GM18867 (cell line): Measurements from ENCODE around the gene RAC3.
"Not testable (repeated sequence)": the region's sequence is repeated elsewhere in the genome, so short reads cannot be mapped to it uniquely, and the experiment has no call there.

Experiments used
- ATAC-seq: cut with Tn5 transposase; IDR thresholded peaks from one replicate; pipeline ENCODE4 v1.9.1; 2021; ENCODE audit warnings: mild to moderate bottlenecking, moderate library complexity; ENCODE audit not compliant: unreplicated experiment

RAC3 gene

DNA sequence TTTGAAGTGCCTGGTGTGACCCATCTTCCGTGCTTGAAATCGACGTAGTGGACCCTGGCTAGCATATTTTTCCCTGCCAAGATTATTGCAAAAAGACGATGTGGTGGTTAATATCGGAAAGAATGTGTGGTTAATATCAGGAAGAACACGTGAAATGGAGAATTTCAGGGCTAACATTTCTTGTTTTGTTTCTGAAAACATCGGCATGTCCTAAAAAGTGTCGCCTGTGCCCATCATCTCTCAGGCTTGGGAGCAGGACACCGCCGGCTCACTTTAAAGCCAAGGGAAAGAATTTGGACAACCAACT is 6.4 kb downstream of the RAC3 start:
- ATAC-seq: no peak

DNA sequence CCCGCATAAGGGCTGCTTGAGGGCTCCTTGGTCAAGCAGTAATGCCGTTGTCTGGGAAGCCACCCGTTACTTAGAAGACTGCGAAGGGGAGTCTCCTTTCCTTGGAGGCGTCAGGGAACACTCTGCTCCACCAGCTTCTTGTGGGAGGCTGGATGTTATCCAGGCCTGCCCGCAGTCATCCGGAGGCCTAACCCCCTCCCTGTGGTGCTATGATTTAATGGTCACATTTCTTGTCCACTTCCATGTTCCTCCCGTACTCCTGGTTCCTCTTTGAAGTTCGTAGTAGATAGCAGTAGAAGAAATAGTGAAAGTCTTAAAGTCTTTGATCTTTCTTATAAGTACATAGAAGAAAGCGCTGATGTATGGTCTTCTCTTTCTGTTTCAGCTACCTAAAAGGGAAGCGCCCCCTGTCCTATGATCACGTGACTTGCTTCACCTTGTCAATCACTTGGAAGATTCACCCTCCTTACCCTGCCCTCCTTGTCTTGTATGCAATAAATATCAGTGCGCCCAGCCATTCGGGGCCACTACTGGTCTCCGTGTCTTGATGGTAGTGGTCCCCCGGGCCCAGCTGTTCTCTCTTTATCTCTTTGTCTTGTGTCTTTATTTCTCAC is 7.4 kb downstream of the RAC3 start:
- ATAC-seq: not testable (repeated sequence)

DNA sequence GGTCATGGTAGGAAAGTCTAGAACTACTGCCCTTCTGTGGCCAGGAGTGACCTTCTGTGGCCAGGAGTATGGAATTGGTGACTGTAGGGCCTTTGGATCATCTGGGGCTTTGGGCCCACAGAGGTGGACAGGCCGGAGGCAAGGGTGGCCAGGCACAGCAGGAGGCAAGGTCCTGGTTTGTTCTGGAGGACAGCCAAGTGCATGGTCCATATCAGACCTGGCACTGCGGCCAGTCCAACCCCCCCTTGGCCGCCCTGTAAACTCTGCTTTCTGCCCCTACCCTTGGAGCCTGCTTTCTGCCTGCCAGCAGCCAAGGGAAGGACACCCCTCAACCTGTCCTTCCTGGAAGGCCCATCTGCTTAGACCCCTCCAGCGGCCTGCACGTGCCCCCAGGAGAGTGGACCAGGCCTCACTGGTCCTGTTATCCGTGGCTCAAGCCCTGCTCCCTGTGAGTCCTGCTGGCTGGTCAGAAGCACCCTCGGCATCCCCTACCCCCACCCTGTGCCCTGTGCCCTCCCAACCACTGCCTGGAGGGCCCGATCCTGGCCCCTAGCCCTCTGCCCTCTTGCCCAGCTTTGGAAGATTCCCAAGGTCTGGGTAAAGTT is 8.3 kb downstream of the RAC3 start:
- no peak for ATAC-seq

DNA sequence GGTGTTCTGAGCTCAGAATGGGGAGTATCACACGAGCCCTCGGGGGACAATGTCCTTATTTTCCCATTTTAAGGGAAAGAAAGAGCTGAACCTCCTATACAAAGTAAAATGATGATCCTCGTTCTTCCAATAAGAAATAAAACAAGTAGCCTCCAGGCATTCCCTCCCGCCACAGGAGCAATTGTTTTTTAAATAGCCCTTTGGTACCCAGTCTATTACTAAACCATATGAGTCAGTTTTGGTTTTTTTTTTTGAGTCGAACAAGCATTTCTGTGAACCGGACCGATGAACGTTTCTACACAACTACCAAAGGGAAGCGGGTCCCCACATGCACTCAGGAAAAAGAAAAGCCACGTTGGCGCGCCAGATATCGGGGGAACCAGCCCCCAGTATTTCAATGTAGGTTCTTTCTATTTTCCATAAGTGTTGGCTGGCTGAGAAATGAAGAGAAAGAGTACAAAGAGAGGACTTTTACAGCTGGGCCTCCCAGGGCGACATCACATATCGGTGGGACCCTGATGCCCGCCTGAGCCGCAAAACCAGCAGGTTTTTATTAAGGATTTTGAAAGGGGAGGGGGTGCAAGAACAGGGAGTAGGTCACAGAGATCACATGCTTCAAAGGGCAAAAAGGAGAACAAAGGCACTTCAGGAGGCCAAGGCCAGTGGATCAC is 9.8 kb downstream of the RAC3 start:
- ATAC-seq: no peak

DNA sequence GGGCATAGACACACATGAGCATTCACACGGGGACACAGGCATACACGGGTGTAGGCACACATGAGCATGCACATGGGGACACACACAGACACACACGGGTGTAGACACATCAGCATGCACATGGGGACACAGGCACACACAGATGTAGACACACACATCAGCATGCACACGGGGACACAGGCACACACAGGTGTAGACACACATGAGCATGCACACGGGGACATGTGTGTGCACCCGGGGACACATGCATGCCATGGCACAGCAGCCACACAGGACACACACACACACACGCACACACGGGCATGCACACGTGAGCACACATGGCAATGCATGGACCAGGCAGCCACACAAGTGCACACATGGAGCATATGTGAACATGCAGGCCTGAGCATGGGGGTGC is 11.2 kb downstream of the RAC3 start:
- no peak for ATAC-seq

DNA sequence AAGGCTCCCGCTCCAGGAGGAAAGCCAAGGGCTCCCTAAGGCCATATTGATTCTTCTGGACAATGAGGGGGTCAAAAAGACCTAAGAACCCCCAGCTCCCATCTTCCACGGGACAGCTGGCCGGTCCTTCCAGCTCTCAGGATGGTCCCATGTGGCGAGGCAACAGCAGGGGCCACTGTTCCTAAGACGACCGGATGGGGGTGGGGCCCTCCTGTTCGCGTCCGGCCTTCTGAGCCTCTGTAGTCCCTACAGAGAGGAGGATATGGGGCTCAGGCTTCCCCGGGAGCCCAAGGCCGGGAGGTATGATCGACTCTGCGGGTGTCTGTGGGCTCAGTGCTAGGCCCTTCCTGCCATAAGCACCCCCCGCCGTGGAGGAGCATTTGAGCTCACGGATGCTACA is 12.0 kb downstream of the RAC3 start:
- no peak for ATAC-seq

DNA sequence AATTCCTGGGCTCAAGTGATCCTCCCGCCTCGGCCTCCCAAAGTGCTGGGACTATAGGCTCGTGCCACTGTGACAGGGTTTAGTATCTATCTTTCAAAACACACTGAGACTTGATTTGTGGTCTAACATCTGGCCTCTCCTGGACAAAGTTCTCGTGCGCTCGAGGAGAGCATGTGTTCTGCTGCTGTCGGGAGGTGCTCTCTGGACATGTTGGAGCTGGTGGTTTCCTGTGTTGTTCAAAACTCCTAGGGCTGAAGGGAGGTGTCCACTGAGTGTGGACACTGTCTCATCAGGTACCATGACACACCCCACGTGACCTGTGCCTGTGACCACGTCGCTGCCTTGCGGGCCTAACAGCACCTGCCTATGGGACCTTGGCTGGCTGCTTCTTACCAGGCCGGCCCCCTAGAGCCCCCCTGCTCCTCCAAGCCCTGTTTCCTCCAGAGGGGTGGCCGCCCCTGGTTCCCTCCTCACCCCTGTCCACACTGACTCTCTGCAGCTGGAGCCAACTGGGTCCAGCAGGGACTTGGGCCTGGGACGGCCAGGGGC is 14.5 kb downstream of the RAC3 start:
- ATAC-seq: no peak

DNA sequence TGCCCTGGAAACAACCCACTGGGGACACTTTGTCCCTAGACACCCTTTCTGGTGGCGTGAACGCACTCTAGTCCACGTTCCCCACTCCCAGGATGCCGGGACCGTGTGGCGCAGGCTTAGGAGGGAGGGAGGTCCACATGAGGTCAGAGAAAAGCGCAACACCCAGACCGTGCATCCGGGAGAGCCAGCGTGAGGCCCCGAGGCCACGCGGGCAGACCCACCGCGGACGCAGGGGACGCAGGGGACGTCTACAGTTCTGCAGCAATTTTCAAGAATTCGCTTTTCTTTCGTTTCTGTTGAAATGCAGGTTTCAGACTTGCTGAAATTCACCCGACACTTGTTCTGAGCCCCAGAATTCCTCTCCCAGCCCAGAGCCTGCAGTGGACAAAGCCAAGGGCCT is 15.4 kb downstream of the RAC3 start:
- ATAC-seq: no peak

DNA sequence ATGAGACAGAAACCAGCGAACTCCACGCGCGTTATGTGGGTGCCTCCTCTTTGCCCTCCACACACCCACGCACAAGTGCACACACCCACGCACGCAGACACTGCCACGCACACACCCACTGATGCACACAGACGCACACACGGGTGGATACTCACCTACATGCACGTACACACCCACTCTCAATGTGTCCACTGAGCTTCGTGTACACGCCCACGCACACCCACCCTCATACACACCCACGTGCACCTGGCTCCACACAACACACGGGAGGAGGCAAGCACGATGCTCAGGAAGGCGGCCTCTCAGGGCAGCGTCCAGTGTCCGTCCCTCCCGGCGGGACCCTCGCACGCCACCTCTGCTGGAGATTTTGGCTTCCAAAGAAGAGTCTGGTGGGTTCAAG is 15.9 kb downstream of the RAC3 start:
- ATAC-seq: no peak

DNA sequence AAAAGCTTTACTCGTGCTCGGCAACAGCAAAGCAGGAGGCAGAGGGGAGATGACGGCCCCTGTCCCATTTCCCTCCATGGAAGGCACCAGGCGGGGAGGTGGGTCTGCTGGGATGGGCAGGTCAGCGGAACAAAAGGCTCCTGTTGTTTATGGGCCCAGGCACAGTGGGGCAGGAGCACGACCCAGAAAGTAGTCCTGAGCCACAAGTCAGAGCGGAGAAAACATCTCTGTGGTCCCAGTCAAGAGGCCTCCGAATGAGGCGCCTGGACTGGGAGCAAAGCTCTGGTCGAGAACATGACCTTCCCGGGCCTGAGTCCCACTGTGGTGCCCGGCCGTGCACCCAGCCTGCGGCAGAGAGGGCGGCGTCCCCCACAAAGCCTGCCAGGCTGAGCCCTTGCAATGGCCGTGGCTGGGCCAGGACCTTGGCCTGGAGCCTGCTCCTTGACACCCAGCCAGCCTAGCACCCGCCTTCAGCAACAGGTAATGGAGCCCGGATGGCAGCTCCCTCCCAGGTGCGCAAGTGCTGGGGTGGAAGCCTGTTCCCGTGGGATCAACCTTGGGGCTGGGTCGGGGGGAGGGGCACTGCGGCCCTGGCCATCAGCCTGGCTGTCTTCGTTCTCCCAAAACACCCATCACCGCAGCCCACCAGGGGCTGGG is 16.6 kb downstream of the RAC3 start:
- no peak for ATAC-seq

DNA sequence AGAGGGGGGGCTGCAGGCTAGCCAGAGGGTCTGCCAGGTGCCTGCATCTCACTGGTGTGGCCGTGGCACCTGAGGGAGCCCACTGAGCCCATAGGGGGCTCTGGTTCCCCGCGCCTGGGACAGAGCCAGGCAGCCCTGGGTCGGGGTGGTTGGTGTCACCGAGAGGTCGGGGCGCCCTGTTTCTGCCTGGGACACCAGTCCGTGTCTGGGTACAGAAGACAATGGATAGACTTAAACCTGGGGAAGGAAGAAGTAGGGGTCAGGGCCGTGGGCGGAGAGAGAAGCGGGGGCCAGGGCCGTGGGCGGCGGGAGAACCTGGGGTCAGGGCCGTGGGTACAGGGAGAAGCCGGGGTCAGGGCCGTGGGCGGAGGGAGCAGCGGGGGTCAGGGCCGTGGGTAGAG is 17.1 kb downstream of the RAC3 start:
- ATAC-seq: no peak

DNA sequence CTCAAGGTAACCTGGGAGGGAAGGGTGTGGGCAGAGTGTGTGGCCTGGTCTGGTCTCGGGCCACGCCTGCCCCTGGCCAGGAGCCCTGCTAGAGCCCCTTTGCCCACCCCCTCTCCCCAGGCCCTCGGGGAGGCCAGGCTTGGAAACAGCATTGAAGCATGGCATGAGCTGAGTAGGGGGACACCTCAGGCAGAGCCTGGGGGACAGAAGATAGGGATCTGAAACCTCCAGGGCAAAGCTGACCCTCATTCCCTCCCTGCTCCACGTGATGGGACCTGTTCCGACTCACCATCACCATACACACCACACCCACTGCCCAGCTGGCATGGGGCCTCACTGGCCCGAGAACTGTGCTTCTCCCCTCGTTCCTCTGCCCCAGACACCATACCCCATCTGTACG is 17.6 kb downstream of the RAC3 start:
- no peak for ATAC-seq

DNA sequence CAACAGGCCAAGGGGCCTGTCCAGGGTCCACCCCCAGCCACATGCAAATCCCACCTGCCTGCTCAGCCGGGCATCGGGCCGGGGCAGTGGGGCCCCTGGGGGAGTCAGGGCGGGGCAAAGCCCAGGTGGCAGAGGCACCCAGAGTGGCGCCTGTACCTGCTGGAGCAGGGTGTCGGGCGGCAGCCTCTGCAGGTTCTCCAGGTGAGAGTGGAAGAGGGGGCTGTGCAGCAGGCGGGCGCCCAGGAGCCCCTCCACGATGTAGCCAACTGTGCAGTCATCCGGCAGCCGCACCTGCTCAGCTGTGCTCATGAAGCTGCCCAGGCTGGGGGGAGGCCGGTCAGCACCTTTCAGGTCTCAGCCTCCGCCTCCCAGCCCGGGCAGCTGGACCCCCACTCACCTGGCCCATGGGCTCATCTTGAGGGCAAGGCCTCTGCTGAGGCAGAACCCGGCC is 18.1 kb downstream of the RAC3 start:
- no peak for ATAC-seq

DNA sequence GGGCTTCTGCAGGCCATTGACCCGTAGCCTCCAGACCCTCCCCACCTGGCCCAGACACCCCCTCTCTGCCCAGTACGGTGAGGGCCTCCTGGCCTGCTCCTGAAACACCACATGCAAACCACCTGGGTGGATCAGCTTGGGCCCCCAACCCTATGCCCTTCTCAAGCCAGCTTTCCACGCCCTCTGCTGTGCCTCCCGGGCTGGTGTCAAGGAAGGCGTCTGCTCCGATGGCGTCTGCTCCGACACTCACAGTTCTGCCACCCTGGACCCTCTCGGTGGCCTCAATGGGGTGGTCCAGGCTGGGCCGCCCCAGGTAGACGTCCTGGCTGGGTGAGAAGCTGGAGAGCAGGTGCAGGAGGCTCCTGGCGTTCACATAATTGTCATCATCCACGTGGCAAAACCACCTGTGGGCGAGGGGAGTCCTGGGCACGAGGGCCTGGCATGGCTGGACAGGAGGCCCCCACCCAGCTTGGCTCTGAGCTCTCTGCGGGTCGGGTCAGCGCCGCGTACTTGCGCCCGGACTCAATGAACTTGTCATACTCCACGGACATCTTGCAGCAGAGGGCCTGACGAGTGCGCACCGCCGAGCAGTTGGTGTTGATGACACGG is 18.8 kb downstream of the RAC3 start:
- ATAC-seq: no peak

DNA sequence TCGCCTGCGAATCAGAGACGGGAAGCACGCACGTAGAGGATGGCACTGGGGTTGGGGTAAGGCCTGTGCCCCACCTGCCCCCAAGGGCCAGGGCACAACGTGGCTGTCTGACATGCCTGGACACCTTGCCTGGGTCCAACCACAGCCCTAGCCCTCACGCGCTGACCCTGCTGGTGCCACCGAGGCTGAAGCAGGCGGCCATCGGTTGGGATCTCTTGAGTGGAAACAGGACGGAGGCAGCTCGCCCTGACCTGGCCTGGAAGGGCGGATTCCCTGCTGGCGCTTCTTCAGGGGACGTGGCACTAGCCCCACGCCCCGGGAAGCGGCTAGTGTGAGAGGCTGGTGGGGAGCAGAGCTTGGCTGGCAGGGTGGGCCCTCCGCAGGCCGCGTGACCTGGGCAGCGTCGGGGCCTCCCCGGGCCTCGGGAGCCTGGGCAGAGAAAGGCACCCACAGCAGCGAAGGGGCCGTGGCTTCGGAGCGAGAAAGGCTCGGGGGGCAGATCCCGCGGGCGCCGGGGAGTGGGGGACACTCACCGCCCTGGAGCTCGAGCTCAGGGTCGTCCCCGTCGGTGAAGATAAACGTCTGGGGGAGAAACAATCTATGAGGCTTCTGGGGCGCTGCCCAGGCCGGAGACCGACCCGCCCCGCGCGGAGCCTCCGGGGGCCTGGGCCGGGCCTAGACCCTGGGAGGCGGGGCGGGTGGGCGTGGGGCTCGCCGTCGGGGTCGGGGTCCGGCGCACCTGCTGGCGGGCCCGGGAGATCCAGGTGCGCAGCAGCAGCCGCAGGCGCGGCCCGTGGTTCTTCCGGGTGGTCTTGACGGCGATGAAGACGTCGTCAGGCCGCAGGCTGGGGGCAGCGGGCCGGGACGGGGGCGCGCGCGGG is 19.5 kb downstream of the RAC3 start:
- no peak for ATAC-seq

DNA sequence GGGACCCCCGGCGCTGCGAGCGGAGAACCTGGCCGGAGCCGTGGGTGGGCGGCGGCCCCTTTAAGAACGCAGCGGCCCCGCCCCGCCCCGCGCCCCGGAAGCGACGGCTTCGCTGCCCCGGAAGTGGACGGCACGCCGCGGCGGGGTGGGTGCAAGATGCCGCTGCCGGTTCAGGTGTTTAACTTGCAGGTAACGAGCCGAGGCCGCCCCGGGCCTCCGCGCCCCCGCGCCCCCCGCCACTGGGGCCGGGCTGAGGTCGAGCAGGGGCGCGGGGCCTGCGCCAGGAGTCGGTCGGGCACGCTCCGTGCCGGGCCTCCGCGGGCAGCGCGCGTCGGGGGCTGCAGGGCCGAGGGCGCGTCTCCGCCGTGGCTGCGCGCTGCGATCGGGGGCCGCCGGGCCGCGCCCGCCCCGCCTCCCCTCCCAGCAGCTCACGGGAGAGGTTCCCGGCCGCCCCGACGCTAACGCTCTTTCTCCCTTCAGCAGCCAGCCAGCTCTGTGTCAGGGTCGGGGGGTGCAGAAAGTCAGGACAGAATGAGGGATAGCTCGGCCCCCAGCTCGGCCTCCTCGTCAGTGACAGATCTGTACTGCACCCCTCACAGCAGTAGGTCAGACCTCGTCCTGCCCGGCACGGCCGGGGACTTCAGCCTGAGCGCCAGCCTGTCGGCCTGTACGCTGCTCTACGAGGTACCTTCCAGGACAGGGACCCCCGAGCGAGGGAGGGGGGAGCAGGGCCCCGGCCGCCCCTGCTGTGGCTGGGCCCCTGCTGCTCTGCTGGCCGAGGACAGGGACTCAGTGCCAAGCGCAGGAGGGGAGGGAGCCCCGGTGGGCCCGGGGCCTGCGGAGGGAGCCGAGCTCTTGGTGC is 20.5 kb downstream of the RAC3 start, which contains the start of the genes GPS1 and RFNG:
TSS of gene GPS1 (plus strand) at position 123 of the 862 bp plus-strand sequence. CDS start at position 157, 34 bp downstream.
TSS of gene RFNG (minus strand) at position 36 of the 862 bp plus-strand sequence. CDS start 45 bp downstream, outside the sequence.
- ATAC-seq: peak; percentile 50

DNA sequence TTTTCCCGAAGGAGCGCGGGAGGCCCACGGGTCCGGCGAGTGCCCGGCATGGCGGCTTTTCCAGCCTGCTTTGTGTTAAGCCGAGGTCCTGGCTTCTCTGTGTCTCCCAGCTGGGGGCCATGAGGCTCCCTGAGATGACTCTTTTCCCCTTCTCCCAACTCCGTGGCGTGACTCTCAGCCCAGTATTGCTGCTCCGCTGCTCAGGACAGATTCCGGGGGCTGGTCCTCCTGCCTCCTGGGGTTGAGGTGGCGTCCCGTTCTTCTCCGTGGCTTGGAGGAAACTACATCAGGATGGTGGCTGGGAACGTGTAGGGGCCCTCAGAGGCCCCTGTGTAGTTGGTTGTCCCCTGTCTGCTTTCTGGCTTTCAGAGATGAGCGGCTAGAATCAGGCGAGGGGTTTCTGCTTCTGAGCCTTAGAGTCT is 21.2 kb downstream of the RAC3 start:
- no peak for ATAC-seq

DNA sequence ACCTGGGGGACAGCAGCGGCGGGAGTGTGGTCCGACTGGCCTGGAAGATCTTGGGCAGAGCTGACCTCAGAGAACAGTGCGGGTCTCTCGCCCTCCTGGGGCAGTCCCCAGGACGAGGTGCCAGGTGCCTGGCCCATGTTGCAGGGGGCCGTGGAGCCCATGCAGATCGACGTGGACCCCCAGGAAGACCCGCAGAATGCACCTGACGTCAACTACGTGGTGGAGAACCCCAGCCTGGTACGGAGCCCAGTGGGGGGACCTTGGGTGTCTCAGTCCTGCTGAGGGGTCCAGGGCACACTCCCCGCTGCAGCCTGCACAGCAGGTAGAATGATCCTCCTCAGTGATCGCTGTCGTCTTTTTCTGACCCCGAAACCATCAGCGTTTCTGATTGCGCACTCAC is 21.7 kb downstream of the RAC3 start:
- no peak for ATAC-seq

DNA sequence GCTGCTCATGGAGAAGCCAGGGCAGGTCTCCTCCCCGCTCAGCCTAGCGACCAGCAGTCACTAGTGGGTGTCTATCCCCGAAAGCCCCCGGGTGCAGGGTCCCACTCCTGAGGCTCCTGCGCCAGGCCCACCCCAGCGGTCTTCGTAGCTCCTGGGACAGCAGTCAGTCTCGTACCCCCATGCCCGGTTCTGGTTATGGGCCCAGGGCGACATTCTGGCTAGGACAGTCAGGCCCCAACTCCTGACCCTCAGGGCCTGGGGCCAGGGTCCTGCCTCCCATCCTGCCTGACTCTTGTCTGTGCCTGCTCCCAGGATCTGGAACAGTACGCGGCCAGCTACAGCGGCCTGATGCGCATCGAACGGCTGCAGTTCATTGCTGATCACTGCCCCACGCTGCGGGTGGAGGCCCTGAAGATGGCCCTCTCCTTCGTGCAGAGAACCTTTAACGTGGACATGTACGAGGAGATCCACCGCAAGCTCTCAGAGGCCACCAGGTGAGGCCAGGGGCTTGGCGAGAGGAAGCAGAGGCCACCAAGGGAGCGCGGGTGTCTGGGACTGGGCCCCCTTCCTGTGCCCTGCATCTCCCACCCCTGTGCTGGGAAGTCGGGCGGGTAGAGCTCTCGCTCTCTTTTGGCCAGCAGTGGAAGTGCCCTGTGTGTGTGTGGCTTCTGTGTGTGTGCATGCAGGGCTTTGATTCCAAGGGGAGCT is 22.2 kb downstream of the RAC3 start:
- no peak for ATAC-seq
